MV-4-11 (cell line): Measurements from ENCODE around the gene COCH.

ENCODE experiments used
- DNase-seq: peaks from one replicate; lab custom pipeline; 2025; lab: John Stamatoyannopoulos, UW

The COCH gene

GRCh38 chr14:30874120-30874998 lies at the start of gene COCH:
Gene COCH (plus strand): TSS chr14:30874559. CDS start chr14:30874939, 380 bp downstream.
- DNase-seq: no peak

DNA sequence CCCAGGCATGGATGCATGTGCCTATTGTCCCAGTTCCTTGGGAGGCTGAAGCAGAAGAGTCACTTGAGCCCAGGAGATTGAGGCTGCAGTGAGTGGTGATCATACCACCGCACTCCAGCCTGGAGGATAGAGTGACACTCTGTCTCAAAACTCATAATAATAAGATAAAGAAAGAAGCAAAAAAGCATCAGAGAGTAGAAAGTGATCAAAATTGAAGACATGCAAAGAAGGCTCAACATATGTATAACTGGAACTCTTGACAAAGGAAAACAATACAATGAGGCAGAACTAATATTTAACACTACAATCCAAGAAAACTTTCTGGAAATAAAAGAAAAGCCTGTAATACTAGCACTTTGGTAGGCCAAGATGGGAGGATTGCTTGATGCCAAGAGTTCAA lies 48.3 kb upstream of the COCH start:
- no peak for DNase-seq

- DNase-seq: no peak
These were observed 44.5 kb upstream of the COCH start for GRCh38 chr14:30829853-30830252.

DNA sequence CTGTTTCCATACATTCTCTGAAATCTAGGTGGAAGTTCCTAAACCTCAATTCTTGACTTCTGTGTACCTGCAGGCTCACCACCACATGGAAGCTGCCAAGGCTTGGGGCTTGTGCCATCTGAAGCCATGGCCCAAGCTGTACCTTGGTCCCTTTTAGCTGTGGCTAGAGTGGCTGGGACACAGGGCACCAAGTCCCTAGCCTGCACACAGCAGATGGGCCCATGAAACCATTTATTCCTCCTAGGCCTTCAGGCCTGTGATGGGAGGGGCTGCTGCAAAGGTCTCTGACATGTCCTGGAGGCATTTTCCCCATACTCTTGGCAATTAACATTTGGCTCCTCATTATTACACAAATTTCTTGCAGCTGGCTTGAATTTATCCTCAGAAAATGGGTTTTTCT lies 40.0 kb upstream of the COCH start:
- no peak for DNase-seq

GRCh38 chr14:30838351-30838750 lies 36.0 kb upstream of the COCH start:
- DNase-seq: no peak

GRCh38 chr14:30840086-30840779 lies 34.1 kb upstream of the COCH start:
- no peak for DNase-seq

GRCh38 chr14:30842431-30842830 lies 31.9 kb upstream of the COCH start:
- no peak for DNase-seq

GRCh38 chr14:30848449-30849240 lies 25.7 kb upstream of the COCH start:
- DNase-seq: peak; percentile 82

- DNase-seq: peak; percentile 93
These were observed 25.0 kb upstream of the COCH start for GRCh38 chr14:30849354-30849753.

- DNase-seq: no peak
These were observed 24.4 kb upstream of the COCH start for GRCh38 chr14:30849983-30850382.

- DNase-seq: no peak
These were observed 20.4 kb upstream of the COCH start for GRCh38 chr14:30853946-30854345.

GRCh38 chr14:30854492-30854891 lies 19.9 kb upstream of the COCH start:
- no peak for DNase-seq

- no peak for DNase-seq
These were observed 18.9 kb upstream of the COCH start for GRCh38 chr14:30855345-30856037.

DNA sequence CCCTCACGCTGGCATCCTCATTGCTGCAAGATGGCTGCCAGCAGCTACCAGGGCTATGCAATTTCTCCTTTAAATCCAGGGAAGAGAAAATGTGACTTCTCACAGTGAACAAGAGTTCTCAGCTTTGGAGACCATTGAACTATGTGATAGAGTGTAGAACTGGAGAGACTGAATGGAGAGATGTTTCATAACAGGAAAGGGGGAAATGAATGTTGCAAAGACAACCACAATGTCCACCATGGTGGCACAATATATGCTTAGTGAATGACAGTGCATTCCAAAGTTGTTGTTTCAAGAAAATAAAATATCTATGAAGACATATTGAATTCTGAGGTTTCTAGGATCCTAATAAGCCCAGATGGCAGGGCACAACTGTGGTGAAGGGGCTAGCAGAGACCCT lies 13.2 kb upstream of the COCH start:
- peak; percentile 85 for DNase-seq

GRCh38 chr14:30864934-30865333 lies 9.4 kb upstream of the COCH start:
- DNase-seq: no peak

DNA sequence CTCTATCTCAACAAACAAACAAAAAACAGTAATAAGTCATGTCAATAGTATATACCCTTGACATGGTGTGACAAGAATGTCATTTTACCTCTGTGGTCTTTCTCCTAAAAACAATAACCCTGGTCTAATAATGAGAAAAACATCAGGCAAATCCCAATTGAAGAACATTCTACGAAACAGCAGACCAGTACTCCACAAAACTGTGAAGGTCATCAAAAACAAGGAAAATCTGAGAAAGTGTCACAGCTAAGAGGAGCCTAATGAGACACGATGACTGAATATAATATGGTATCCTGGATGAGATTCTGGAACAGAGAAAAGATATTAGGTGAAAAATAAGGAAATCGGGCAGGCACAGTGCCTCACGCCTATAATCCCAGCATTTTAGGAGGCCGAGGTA lies 5.6 kb upstream of the COCH start:
- DNase-seq: no peak

DNA sequence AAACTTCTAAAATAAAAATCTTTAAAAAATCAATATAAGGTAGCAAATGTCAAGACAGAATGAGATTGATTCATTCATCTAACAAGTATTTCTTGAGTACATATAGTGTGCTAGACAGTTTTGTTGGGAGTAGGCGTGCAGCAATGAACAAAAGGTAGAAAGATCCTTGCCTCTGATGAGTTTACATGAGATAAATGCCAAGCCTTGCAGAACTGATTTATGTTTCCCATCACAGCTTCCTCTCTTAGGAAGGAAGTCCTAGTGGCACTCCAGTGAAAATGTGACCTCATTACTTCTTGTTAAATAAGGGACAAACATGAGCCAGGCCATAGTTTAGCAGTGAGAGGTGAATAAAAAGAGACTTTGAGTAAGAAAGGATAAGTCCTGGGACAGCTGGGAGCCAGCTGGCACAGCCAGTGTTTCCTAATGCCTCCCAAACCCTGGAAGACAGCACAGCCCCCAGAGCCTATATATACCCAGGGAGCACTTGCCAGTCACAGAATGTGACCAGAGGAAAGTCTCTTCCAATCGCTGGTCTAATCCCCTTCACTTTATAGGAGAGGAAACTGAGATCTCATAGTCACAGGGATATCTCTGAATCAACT lies 4.7 kb upstream of the COCH start:
- DNase-seq: no peak

- no peak for DNase-seq
These were observed 1.8 kb upstream of the COCH start for GRCh38 chr14:30872602-30873001.

GRCh38 chr14:30873308-30874119 lies 845 bp upstream of the COCH start:
- no peak for DNase-seq

DNA sequence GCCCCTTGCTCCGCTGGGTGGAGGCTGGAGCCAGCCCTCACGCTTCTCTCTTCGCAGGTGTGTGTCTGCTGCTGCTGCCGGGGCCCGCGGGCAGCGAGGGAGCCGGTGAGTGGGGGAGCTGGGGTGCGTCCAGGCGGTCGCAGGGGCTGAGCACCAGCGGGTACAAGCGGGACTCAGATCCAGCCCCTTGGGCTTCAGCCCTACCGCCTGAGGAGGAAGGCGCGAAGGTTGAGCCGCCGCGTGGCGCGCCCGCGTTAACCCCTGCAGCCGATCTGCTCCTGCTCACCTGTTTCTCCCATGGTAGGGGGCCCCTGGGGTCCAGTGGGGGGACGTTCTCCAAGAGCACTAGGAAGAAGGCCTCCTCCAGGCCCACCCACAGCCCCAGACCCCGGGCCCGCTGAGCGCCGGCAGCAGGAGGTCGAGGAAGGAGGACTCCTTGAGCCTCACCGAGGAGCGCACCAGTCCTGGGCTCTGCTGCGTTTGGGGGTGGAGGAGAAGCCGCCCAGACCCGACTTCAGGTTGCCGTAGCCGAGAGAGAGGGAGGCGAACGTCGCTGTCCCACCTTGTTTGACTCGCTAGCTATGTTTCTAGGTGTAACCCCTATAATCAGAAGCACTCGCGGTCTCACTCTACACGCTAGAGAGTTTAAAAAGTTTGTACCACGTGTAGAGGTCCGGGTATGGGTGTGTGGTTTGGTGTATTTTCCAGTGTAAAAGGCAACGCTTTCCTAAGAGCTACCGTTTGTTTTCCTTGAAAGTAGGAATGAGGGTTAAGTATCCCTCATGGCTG lies 834 bp downstream of the COCH start:
- no peak for DNase-seq
